Measurements from ENCODE around the gene FAM184A.
"Not testable (repeated sequence)": the region's sequence is repeated elsewhere in the genome, so short reads cannot be mapped to it uniquely, and the experiment has no call there.

The FAM184A gene

GRCh38 chr6:119052987-119053386 lies 25.5 kb downstream of the FAM184A start:
- DNase-seq (ENCODE audit: low read depth) = no peak

- DNase-seq (ENCODE audit: low read depth) = no peak
Measured at GRCh38 chr6:119052292-119052889, 26.1 kb downstream of the FAM184A start.

- DNase-seq (ENCODE audit: low read depth) = no peak
Measured at GRCh38 chr6:119044255-119044654, 34.2 kb downstream of the FAM184A start.

- no peak for DNase-seq (ENCODE audit: low read depth)
Measured at GRCh38 chr6:119043783-119044182, 34.7 kb downstream of the FAM184A start.

GRCh38 chr6:119043265-119043664 lies 35.2 kb downstream of the FAM184A start:
- no peak for DNase-seq (ENCODE audit: low read depth)

GRCh38 chr6:119040636-119041035 lies 37.8 kb downstream of the FAM184A start:
- DNase-seq (ENCODE audit: low read depth) = no peak

- DNase-seq (ENCODE audit: low read depth) = no peak
Measured at GRCh38 chr6:119040229-119040628, 38.2 kb downstream of the FAM184A start.

- no peak for DNase-seq (ENCODE audit: low read depth)
Measured at GRCh38 chr6:119037941-119038623, 40.4 kb downstream of the FAM184A start.

- no peak for DNase-seq (ENCODE audit: low read depth)
Measured at GRCh38 chr6:119037264-119037663, 41.2 kb downstream of the FAM184A start.

GRCh38 chr6:119036081-119036480 lies 42.4 kb downstream of the FAM184A start:
- DNase-seq (ENCODE audit: low read depth) = no peak

- DNase-seq (ENCODE audit: low read depth) = no peak
Measured at GRCh38 chr6:119035459-119035858, 43.0 kb downstream of the FAM184A start.

GRCh38 chr6:119034827-119035458 lies 43.5 kb downstream of the FAM184A start:
- no peak for DNase-seq (ENCODE audit: low read depth)

- DNase-seq (ENCODE audit: low read depth) = no peak
Measured at GRCh38 chr6:119032428-119032827, 46.0 kb downstream of the FAM184A start.

GRCh38 chr6:119030759-119031158 lies 47.7 kb downstream of the FAM184A start:
- no peak for DNase-seq (ENCODE audit: low read depth)

GRCh38 chr6:119028091-119028490 lies 50.4 kb downstream of the FAM184A start:
- DNase-seq (ENCODE audit: low read depth) = no peak

GRCh38 chr6:119027465-119027864 lies 51.0 kb downstream of the FAM184A start:
- DNase-seq (ENCODE audit: low read depth) = no peak

GRCh38 chr6:119026822-119027221 lies 51.6 kb downstream of the FAM184A start:
- no peak for DNase-seq (ENCODE audit: low read depth)

- no peak for DNase-seq (ENCODE audit: low read depth)
Measured at GRCh38 chr6:119025793-119026192, 52.7 kb downstream of the FAM184A start.

- no peak for DNase-seq (ENCODE audit: low read depth)
Measured at GRCh38 chr6:119024111-119024510, 54.4 kb downstream of the FAM184A start.

- DNase-seq (ENCODE audit: low read depth) = no peak
Measured at GRCh38 chr6:119022796-119023195, 55.7 kb downstream of the FAM184A start.

- no peak for DNase-seq (ENCODE audit: low read depth)
Measured at GRCh38 chr6:119020597-119021561, 57.6 kb downstream of the FAM184A start.

- DNase-seq (ENCODE audit: low read depth) = not testable (repeated sequence)
Measured at GRCh38 chr6:119015165-119015564, 63.3 kb downstream of the FAM184A start.
